Measurements from ENCODE around the gene DEGS2.
"Not testable (repeated sequence)": the region's sequence is repeated elsewhere in the genome, so short reads cannot be mapped to it uniquely, and the experiment has no call there.

DEGS2 gene

GRCh38 chr14:100176811-100177327 is 17.4 kb upstream of the DEGS2 start:
- no peak for DNase-seq

GRCh38 chr14:100173353-100173752 is 13.9 kb upstream of the DEGS2 start:
- no peak for DNase-seq

DNA sequence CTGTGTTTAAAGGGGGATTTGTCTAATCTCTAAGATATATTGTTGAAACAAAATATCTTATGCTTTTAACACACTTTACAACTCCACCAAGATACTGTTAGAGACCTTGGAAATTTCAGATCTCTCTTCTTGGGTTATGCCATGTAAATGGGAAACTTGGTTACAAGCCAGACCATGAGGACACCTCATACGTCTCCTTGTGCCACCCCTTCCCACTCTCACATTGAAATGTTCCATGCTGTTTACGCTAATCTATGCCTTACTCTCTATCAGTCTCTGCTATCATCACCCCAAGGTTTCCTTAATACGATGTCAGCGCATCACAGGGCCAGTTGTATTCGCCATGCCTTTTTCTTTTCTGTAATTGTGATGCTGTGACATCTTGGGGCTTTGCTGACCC is 13.4 kb upstream of the DEGS2 start:
- no peak for DNase-seq

- DNase-seq = no peak
These were observed 11.4 kb upstream of the DEGS2 start for GRCh38 chr14:100170880-100171279.

DNA sequence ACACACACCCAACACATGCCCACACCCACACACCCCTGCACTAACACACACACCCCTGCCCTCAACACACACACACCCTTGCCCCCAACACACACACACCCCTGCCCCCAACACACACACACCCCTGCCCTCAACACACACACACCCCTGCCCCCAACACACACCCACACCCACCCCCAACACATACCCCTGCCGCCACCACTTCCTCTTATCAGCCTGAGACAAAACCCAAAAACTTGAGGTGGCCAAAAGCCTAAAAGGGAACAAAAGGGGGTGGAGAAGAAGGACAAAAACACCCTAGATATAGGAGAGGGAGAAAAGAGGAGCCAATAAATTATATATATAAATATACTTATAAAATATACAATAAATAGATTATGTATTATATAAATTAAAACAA is 9.1 kb upstream of the DEGS2 start:
- DNase-seq = no peak

DNA sequence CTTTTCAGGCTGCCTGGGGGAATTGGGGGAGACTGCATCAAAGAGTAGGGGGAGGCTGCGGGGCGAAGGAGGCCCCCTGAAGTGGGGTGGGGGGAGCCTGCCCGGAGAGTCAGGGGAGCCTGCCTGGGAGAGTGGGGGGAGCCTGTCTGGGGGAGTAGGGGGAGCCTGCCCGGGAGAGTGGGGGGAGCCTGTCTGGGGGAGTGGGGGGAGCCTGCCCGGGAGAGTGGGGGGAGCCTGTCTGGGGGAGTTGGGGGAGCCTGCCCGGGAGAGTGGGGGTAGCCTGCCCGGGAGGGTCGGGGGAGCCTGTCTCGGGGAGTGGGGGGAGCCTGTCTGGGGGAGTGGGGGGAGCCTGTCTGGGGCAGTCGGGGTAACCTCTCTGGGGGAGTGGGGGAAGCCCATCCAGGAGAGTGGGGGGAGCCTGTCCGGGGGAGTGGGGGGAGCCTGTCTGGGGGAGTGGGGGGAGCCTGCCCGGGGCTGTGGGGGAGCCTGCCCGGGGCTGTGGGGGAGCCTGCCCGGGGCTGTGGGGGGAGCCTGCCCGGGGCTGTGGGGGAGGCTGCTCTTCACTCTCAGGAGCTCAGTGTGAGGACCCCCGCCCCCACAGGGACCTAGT is 6.5 kb upstream of the DEGS2 start:
- no peak for DNase-seq

GRCh38 chr14:100165376-100165775 is 5.9 kb upstream of the DEGS2 start:
- no peak for DNase-seq

DNA sequence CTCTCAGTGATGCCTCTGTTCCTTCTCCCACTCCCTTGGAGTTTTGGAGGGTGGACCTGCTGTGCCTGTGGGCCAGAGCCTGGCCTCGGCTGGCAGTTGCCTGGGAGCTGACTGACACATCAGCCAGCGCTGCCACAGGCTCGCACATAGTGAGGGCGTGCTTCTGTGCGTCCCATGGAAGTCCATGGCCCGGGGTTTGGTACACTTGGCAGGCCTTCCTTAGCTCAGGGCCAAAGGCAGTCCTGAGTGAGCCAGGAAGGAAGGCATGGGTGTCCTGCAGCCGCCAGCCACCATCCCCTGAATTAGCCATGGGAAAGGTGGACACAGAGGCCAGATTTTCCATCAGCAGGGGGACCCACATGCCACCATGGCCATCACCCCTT is 1.1 kb upstream of the DEGS2 start:
- no peak for DNase-seq

GRCh38 chr14:100159865-100160533 is 554 bp upstream of the DEGS2 start:
- peak; percentile 35 for DNase-seq

DNA sequence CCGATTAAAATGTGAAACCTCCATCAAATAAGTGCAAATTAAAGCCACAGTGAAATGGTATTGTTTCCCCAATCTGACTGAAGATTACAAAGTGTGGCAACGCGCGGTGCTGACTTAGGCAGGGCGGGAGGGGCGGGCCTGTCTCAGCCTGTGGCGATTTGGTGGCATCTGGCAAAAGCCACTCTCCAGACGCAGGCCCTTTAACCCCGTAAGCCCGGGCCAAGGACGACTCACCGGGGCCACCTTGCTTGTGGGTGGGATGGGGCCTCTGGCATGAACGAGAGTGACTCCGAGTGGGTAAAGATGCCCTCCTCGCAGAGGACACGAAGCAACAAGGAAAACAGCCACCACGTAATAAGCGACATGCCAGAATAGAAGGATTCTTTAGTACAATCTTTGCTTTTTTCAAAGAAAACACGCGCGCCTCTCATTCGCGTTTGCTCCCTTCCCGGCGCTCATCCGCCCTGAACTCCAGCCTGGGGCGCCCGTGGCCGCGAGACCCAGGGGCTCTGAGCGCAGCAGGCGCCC is 815 bp downstream of the DEGS2 start:
- DNase-seq = no peak

- not testable (repeated sequence) for DNase-seq
These were observed 1.8 kb downstream of the DEGS2 start for GRCh38 chr14:100157548-100158232.

GRCh38 chr14:100156776-100157175 is 2.7 kb downstream of the DEGS2 start:
- no peak for DNase-seq

DNA sequence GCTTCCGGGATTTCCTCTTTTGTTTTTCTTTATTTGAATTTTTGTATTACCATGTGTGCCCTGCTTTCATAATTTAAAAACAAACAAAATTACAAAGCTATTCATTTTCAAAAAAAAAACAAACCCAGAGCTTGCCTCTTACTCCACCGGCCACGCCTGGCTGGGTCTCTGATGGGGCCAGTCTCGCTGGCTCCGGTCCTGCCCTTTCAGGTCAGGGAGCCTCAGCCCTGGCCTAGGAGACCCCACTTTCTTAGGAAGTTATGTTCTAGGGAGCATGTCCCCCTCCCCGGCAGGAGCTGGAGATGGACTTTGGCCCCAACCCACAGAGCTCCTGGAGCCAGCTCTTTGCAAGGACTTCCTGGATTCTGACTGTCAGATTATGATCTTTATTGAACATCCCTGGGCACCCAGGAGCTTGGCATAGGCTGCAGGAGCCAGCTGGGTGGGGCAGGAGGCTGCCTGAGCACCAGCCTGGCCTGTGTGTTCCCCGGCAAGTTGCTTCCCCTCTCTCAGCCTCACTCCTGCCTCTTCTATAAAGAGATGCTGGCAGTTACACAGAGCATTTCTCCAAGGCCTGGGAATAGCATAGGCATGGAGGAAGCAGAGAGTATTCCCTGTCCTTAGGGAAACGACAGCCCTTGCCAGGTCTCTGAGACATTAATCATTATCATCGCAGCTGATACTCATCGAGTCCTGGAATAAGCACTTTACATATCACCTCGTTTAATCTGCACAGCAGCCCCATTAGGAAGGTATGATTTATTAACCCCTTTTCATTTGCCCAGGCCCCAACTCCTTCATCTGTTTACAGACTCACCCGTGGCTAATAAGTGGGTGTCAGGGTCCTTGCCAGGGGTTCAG is 3.5 kb downstream of the DEGS2 start:
- DNase-seq = no peak

- DNase-seq = peak; percentile 71
These were observed 4.3 kb downstream of the DEGS2 start for GRCh38 chr14:100155049-100155621.

DNA sequence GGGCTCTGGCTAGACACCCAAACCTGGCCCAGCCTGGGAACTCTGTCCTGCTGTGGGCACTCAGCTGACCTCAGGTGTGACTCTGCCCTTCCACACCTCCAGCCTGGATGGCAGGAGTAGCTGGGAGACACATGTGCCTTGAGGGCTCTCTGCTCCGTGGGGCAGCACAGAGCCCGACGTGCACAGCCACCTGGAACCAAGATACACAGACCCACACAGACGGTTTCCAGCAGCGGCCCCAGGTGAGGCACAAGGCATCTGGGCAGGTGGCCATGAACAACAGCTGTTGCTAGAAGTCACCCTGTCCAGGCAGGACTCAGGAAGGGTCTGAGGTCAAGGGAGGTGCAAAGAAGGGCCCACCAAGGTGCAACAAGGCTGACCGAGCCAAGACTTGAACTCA is 5.9 kb downstream of the DEGS2 start:
- no peak for DNase-seq

GRCh38 chr14:100152091-100152490 is 7.4 kb downstream of the DEGS2 start:
- no peak for DNase-seq

GRCh38 chr14:100150932-100151587 is 8.4 kb downstream of the DEGS2 start:
- DNase-seq = no peak

- DNase-seq = no peak
These were observed 9.4 kb downstream of the DEGS2 start for GRCh38 chr14:100149851-100150611.

GRCh38 chr14:100148837-100149731 is 10.4 kb downstream of the DEGS2 start:
- DNase-seq = no peak
